ENCODE results near the gene VRTN. TPM values are rescaled to one million over a fixed set of nuclear protein-coding genes. Genes with fewer than 3 reads are reported as not detected.

VRTN gene
- total and polyA plus RNA-seq, 2 of the 13 experiments (the other 11 are each of a cell fraction or from before 2014, with no cell fraction given), result not detected

DNA sequence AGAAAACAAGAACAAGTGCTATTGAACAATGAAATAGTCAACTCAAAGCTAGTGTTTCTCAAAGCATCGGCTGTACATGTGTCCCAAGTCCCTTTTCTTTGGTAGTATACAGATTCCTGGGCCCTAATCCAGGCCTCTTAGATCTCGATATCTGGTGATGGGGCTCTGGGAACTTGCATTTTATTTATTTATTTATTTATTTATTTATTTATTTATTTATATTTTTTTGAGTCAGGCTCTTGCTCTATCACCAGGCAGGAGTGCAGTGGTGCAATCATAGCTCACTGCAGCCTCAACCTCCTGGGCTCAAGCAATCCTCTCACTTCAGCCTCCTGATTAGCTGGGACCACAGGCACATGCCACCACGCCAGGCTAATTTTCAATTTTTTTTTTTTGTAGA is 60.6 kb downstream of the VRTN start:
- no peak overlapping the region for H2AFZ ChIP-seq (ENCODE audit: low read length)
- BruUV-seq (replicated peaks), result no TSS peak
- 21% methylated on average over 3 of the region's 3 CpGs for WGBS (ENCODE audit: low lambda C conversion rate)
- ATAC-seq (no peak), DNase-seq (ENCODE audit: low spot score) (no peak), FAIRE-seq (no peak)
- H3K27ac ChIP-seq (ENCODE audit: extremely low read length, insufficient read depth, low read length), result no peak overlapping the region
- POLR2A ChIA-PET, result no interaction called here
- H3K36me3 ChIP-seq (replicated peaks in 1 of 2; ENCODE audit: control insufficient read depth in 1 of 2, insufficient read depth in 2 of 2, low read length in 2 of 2), result no peaks in the 10 kb centered on the region
- H3K27me3 ChIP-seq (ENCODE audit: control insufficient read depth in 1 of 2, insufficient read depth in 2 of 2, low read length in 2 of 2), result peaks cover 3 to 15% of the 10 kb centered on the region in 2 experiments; a peak in 2 of 5 replicates
- no peaks in the 10 kb centered on the region for H4K20me1 ChIP-seq (ENCODE audit: insufficient read depth, low read length)
- H3K79me2 ChIP-seq (ENCODE audit: insufficient read depth, low read length), result no peaks in the 10 kb centered on the region
- no peak overlapping the region for H3K4me2 ChIP-seq (ENCODE audit: low read depth, low read length)
- no peak overlapping the region for H3K4me3 ChIP-seq (replicated peaks in 1 of 3; ENCODE audit: insufficient read depth in 1 of 3, low read depth in 2 of 3, low read length in 3 of 3)
- in situ Hi-C loops (cut with HindIII; ENCODE audit: extremely low pct_ligation_motif_present, low pct_unique_long_range_greater_than_20kb) (no loop called here), intact Hi-C loops (cut with micrococcal nuclease; ENCODE audit: unreplicated experiment) (no loop called here)
- TF ChIP-seq ZNF354B (CRISPR knock-in tag; IDR thresholded peaks at IDR 0.05) (no peak), JUNB (CRISPR knock-in tag; IDR thresholded peaks at IDR 0.05; ENCODE audit: borderline replicate concordance) (no peak), THAP11 (CRISPR knock-in tag; IDR thresholded peaks at IDR 0.05) (no peak), ZNF569 (CRISPR knock-in tag; IDR thresholded peaks at IDR 0.05; ENCODE audit: borderline replicate concordance) (no peak), ZNF260 (CRISPR knock-in tag; IDR thresholded peaks at IDR 0.05; ENCODE audit: borderline replicate concordance, low read depth) (no peak), RARA (CRISPR knock-in tag; IDR thresholded peaks at IDR 0.05) (no peak), ZSCAN31 (CRISPR knock-in tag; IDR thresholded peaks at IDR 0.05; ENCODE audit: low read depth) (no peak), ZNF484 (CRISPR knock-in tag; IDR thresholded peaks at IDR 0.05; ENCODE audit: borderline replicate concordance, low read depth) (no peak)
- TF ChIP-seq, protein P1, sequence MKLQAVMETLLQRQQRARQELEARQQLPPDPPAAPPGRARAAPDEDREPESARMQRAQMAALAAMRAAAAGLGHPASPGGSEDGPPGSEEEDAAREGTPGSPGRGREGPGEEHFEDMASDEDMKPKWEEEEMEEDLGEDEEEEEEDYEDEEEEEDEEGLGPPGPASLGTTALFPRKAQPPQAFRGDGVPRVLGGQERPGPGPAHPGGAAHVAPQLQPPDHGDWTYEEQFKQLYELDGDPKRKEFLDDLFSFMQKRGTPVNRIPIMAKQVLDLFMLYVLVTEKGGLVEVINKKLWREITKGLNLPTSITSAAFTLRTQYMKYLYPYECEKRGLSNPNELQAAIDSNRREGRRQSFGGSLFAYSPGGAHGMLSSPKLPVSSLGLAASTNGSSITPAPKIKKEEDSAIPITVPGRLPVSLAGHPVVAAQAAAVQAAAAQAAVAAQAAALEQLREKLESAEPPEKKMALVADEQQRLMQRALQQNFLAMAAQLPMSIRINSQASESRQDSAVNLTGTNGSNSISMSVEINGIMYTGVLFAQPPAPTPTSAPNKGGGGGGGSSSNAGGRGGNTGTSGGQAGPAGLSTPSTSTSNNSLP (IDR thresholded peaks at IDR 0.05; ENCODE audit: low read depth, low read length), result no peak
- H3K4me1 ChIP-seq (ENCODE audit: insufficient read depth, low read length), result no peaks in the 10 kb centered on the region
- CTCF ChIA-PET (ENCODE audit: low intra/inter-chr PET ratio, low total read pairs), result no interaction called here
- no peak overlapping the region for H3K9ac ChIP-seq (ENCODE audit: insufficient read depth, low read depth, low read length)
- no peaks in the 10 kb centered on the region for H3K9me3 ChIP-seq (ENCODE audit: low read length)

Measured in HepG2 (cell line).